Renal cortex interstitium (tissue), 11 donors: ENCODE data around the gene WDR4. TPM values are rescaled to one million over a fixed set of nuclear protein-coding genes. Genes with fewer than 3 reads are reported as not detected.
"Not testable (repeated sequence)": the region's sequence is repeated elsewhere in the genome, so short reads cannot be mapped to it uniquely, and the experiment has no call there.

ENCODE experiments used
- DNase-seq, 11 donors: peaks; one replicate each; pipeline ENCODE4 v3.0.0-alpha.2; 2013; ENCODE audit warnings: low read depth in 9 of 11, low spot score in 4 of 11; ENCODE audit errors: extremely low read depth in 1 of 11
- polyA plus RNA-seq, 3 donors: library from polyadenylated mRNA; unstranded; fragments of 120-200 nt; gene quantifications; one replicate each; pipeline ENCODE4 v1.2.1, GENCODE V29; 2013; ENCODE audit not compliant: insufficient read length in 3 of 3

Gene WDR4
- polyA plus RNA-seq, 3 donors, result 7.4 to 12.6 (median 12.4) TPM

- DNase-seq, result not testable (repeated sequence)
These were observed 71.9 kb downstream of the WDR4 start for GRCh38 chr21:42807293-42807895.

DNA sequence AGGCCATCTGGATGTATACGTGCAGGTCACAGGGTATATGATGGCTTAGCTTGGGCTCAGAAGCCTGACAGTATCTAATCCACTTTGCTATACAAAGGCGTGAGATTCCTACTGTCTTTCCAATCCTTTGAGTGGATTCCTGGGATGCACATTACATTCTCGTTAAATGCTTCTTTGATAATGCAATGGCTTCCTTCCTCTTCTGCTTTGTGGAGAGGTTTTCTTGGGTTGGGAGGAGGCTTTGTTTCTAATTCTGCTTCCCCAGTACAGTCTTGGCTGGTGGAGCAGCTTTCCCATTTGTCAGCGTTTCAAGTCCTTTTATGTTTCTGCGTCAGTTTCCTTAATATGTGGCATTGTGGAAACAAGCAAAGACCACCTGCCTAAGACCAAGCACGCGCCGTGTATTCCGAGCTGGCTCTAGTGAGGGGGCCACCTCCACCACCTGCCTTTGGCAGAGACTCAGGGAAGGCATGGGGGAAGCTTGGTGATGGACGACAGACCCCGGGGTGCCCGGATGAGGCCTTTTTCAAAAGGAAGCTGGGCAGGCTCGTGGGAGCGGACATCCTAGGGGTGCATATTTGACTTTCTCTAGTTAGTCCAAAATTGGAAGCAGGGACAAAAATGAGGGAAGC lies 72.7 kb downstream of the WDR4 start:
- no peak for DNase-seq

GRCh38 chr21:42801616-42802015 lies 77.7 kb downstream of the WDR4 start:
- not testable (repeated sequence) for DNase-seq

DNA sequence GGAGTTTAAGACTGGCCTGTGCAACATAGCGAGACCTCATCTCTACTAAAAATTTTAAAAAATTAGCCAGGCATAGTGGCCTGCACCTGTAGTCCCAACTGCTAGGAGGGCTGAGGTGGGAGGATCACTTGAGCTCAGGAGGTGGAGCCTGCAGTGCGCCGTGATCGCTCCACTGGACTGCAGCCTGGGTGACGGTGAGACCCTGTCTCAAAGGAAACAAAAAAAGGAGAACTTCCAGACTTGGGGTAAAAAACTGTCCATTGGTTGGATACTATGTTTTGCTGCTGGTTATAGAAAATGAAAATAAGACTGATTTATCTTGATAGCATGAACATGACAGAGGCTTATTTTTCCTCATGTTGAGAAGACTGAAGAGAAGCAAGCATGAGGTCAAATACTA lies 79.4 kb downstream of the WDR4 start:
- DNase-seq, result no peak

- DNase-seq, result no peak
These were observed 79.8 kb downstream of the WDR4 start for GRCh38 chr21:42799516-42799915.

Other genes with a start within 250 kb of the WDR4 start
- gene PDE9A, start 225.9 kb downstream of the WDR4 start, polyA plus RNA-seq, result 10 to 100 TPM; 37.5 to 54.3 (median 43.1) TPM
- gene NDUFV3, start 13.8 kb upstream of the WDR4 start, polyA plus RNA-seq, result 10 to 100 TPM; 33.0 to 50.5 (median 43.4) TPM
- 1 to 10 TPM in 1 of 3 donors, under 1 TPM in 2; 0.27 to 1.8 (median 0.36) TPM for gene ERVH48-1, start 46.1 kb upstream of the WDR4 start, polyA plus RNA-seq
- gene PKNOX1, start 95.0 kb upstream of the WDR4 start, polyA plus RNA-seq, result 10 to 100 TPM; 24.7 to 30.4 (median 25.7) TPM
- gene CBS, start 196.3 kb upstream of the WDR4 start, polyA plus RNA-seq, result 10 to 100 TPM; 12.2 to 53.9 (median 27.4) TPM
- 10 to 100 TPM; 12.3 to 88.6 (median 55.1) TPM for gene U2AF1, start 228.0 kb upstream of the WDR4 start, polyA plus RNA-seq